Tibial nerve (tissue), 4 donors: ENCODE measurements around the gene ATP6V0E1. TPM values are rescaled to one million over a fixed set of nuclear protein-coding genes. Genes with fewer than 3 reads are reported as not detected.

Experiments
- DNase-seq, 2 donors: peaks; one replicate each; pipeline ENCODE4 v3.0.0-alpha.2; 2019; ENCODE audit warnings: low spot score in 2 of 2
- H3K27ac ChIP-seq, 4 donors: fragments of 200-600 bp; sonication (generic) in 3 of 4; one replicate each; pipeline ENCODE4 v1.5.1; 2017 to 2019; ENCODE audit warnings: mild to moderate bottlenecking in 1 of 4
- H3K27me3 ChIP-seq, 2 donors: fragments of 200-600 bp; sonication (generic) in 1 of 2; one replicate each; pipeline versions ENCODE4 v1.5.1 to v1.6.0; 2017 to 2019
- H3K36me3 ChIP-seq, 3 donors: fragments of 200-600 bp; sonication (generic); one replicate each; pipeline ENCODE4 v1.5.1; 2018 to 2019
- H3K4me1 ChIP-seq, 4 donors: fragments of 200-600 bp; sonication (generic) in 3 of 4; one replicate each; pipeline ENCODE4 v1.5.1; 2017 to 2019
- H3K4me3 ChIP-seq, 4 donors: fragments of 200-600 bp; sonication (generic) in 3 of 4; one replicate each; pipeline ENCODE4 v1.5.1; 2017 to 2019; ENCODE audit warnings: mild to moderate bottlenecking in 1 of 4, moderate library complexity in 1 of 4
- H3K9me3 ChIP-seq, 4 donors: fragments of 200-600 bp; sonication (generic) in 3 of 4; one replicate each; pipeline ENCODE4 v1.5.1; 2017 to 2019
- CTCF ChIP-seq, 5 experiments: fragments of 200-600 bp in 3 of 5; fragments of 450-650 bp in 2 of 5; sonication (generic) in 3 of 5; IDR thresholded peaks; one replicate each; pipeline ENCODE4 v1.5.1; 2016 to 2019; ENCODE audit warnings: antibody characterized with exemption in 5 of 5, mild to moderate bottlenecking in 3 of 5, moderate library complexity in 2 of 5
- EP300 ChIP-seq, 2 donors: sonication (generic); formaldehyde crosslinking; IDR thresholded peaks; one replicate each; pipeline ENCODE4 v1.6.1; 2017; ENCODE audit warnings: antibody characterized with exemption in 2 of 2, mild to moderate bottlenecking in 1 of 2
- POLR2A ChIP-seq, 2 donors: fragments of 450-650 bp; IDR thresholded peaks; one replicate each; pipeline ENCODE4 v1.6.1; 2017; ENCODE audit warnings: antibody characterized with exemption in 2 of 2, mild to moderate bottlenecking in 2 of 2, moderate library complexity in 2 of 2
- WGBS, 2 donors: methylation state at CpG; one replicate each; pipeline ENCODE4 v1.1.5; 2018; 5-methylcytosine and 5-hydroxymethylcytosine counted together
- total RNA-seq, 4 donors: library from RNA; depleted of rRNA; stranded (reverse); fragments of >200 nt; gene quantifications; one replicate each; pipeline ENCODE4 v1.1.0, GENCODE V29; 2016

ATP6V0E1 gene
- total RNA-seq, 4 donors from 2014 or later: 88.8 to 121 (median 92.0) TPM

DNA sequence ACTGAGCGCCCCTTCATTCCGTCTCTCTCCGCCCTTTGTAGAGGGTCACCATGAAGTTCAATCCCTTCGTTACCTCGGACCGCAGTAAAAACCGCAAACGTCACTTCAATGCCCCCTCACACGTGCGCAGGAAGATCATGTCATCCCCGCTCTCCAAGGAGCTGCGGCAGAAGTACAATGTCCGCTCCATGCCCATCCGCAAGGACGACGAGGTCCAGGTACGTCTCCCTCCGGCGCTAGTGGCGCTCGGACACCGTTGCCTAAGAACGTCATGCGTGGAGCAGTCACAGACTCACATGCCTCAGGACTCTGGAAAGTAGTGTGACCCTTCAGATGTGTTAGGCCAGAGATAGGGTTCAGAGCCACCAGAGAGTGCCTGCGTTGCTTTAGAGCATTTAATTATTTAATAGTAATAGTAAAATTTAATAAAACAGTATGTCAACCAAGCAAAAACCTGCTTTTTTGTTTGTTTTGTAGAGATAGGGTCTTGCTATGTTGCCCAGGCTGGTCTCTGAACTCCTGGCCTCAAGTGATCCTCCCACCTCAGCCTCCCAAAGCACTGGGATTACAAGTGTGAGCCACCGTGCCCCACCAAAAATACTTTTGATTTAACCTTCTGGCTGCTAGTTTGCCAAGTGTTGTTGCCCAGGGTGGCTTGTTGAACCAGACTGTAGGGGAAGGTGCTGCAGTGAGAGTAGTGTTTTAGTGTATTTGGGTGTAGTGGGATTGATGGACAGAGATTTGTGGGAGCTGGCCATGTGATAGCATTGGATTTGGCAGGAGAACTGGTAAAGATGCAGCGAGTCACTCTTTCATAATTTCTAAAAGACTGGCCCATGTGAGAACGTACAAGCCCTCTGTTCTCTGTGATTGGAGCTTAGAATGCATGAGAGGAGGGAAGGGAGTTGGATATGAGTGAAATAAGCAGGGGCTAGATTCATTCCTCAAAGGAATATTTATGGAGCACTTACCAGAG lies 23.5 kb upstream of the ATP6V0E1 start:
- Histone ChIP-seq H3K4me3 (peak overlapping the region; percentile 78 to 98 (median 90)), H3K9me3 (no peaks in the 10 kb centered on the region), H3K27me3 (no peaks in the 10 kb centered on the region), H3K27ac (peak overlapping the region in 3 of 4 donors; percentile 77 to 90 (median 88)), H3K36me3 (peaks cover 0 to 21% (median 2%) of the 10 kb centered on the region in 3 donors), H3K4me1 (peaks cover 0 to 28% (median 14%) of the 10 kb centered on the region in 4 donors)
- DNase-seq: no peak
- 12 to 16% methylated on average over 27 to 28 of the region's 28 CpGs for WGBS, 2 donors
- no peak for TF ChIP-seq POLR2A (IDR thresholded peaks at IDR 0.05)
- no peak for TF ChIP-seq EP300 (IDR thresholded peaks at IDR 0.05)
- TF ChIP-seq CTCF (IDR thresholded peaks at IDR 0.05): no peak

DNA sequence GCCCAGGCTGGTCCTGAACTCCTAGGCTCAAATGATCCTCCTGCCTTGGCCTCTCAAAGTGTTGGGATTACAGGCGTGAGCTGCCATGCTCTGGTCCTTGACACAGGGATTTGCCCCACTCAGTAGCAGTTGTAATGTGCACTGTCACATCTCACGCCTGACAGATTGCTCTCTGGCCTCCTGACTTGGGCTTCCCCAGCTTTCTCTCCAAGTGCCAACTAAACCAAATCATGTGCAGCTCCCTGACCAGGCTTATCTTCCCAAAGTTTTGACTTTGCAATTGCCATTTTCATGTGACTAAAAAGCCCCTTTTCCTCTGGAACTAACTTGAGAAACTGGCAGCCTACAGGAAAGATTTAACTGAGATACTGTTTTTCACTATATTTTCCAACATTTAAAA lies 13.7 kb upstream of the ATP6V0E1 start:
- H3K27me3 ChIP-seq: no peaks in the 10 kb centered on the region
- no peaks in the 10 kb centered on the region for H3K9me3 ChIP-seq
- WGBS, 2 donors: 82 to 86% methylated on average over 2 of the region's 2 CpGs
- TF ChIP-seq POLR2A (IDR thresholded peaks at IDR 0.05) (no peak), EP300 (IDR thresholded peaks at IDR 0.05) (no peak), CTCF (IDR thresholded peaks at IDR 0.05) (no peak)
- H3K4me1 ChIP-seq: peaks cover 0 to 12% (median 0%) of the 10 kb centered on the region in 4 donors
- peak overlapping the region in 1 of 4 donors; percentile 6 for H3K27ac ChIP-seq
- H3K36me3 ChIP-seq: peaks cover 0 to 46% (median under 1%) of the 10 kb centered on the region in 3 donors
- DNase-seq: no peak
- no peak overlapping the region for H3K4me3 ChIP-seq

GRCh38 chr5:172971482-172971881 lies 12.1 kb upstream of the ATP6V0E1 start:
- H3K9me3 ChIP-seq: no peaks in the 10 kb centered on the region
- peaks cover 0 to 35% (median 0%) of the 10 kb centered on the region in 3 donors for H3K36me3 ChIP-seq
- H3K27ac ChIP-seq: no peak overlapping the region
- TF ChIP-seq EP300 (IDR thresholded peaks at IDR 0.05) (no peak), CTCF (IDR thresholded peaks at IDR 0.05) (no peak), POLR2A (IDR thresholded peaks at IDR 0.05) (no peak)
- DNase-seq: no peak
- WGBS, 2 donors: 88 to 92% methylated on average over 3 of the region's 3 CpGs
- peaks cover 0 to 12% (median 0%) of the 10 kb centered on the region in 4 donors for H3K4me1 ChIP-seq
- no peaks in the 10 kb centered on the region for H3K27me3 ChIP-seq
- H3K4me3 ChIP-seq: no peak overlapping the region

DNA sequence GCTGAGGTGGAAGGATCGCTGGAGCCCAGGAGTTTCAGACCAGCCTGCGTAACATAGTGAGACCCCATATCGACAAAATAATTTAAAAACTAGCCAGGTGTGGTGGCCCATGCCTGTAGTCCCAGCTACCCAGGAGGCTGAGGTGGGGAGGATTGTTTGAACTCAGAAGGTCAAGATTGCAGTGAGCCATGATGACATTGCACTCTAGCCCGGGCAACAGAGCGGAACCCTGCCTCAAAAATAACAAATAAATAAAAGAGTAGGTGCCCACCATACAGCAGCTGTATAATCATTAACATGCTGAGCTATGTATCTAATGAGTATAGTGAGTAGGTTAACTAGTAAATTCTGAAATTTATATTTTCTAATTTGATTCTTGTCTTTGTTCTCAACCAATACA lies 11.0 kb upstream of the ATP6V0E1 start:
- 87 to 96% methylated on average over 5 of the region's 5 CpGs for WGBS, 2 donors
- Histone ChIP-seq H3K27me3 (no peaks in the 10 kb centered on the region), H3K27ac (no peak overlapping the region), H3K9me3 (no peaks in the 10 kb centered on the region), H3K4me1 (peaks cover 0 to 12% (median 0%) of the 10 kb centered on the region in 4 donors), H3K36me3 (peaks cover 0 to 31% (median 0%) of the 10 kb centered on the region in 3 donors), H3K4me3 (no peak overlapping the region)
- no peak for DNase-seq
- TF ChIP-seq POLR2A (IDR thresholded peaks at IDR 0.05) (no peak), EP300 (IDR thresholded peaks at IDR 0.05) (no peak), CTCF (IDR thresholded peaks at IDR 0.05) (no peak)
